ENCODE measurements around the gene PSMB5. TPM values are rescaled to one million over a fixed set of nuclear protein-coding genes. Genes with fewer than 3 reads are reported as not detected.

The PSMB5 gene
- total and polyA plus RNA-seq, 9 of the 15 experiments (the other 6 are each of a cell fraction or from before 2014, with no cell fraction given): 198 to 1,870 (median 269) TPM

DNA sequence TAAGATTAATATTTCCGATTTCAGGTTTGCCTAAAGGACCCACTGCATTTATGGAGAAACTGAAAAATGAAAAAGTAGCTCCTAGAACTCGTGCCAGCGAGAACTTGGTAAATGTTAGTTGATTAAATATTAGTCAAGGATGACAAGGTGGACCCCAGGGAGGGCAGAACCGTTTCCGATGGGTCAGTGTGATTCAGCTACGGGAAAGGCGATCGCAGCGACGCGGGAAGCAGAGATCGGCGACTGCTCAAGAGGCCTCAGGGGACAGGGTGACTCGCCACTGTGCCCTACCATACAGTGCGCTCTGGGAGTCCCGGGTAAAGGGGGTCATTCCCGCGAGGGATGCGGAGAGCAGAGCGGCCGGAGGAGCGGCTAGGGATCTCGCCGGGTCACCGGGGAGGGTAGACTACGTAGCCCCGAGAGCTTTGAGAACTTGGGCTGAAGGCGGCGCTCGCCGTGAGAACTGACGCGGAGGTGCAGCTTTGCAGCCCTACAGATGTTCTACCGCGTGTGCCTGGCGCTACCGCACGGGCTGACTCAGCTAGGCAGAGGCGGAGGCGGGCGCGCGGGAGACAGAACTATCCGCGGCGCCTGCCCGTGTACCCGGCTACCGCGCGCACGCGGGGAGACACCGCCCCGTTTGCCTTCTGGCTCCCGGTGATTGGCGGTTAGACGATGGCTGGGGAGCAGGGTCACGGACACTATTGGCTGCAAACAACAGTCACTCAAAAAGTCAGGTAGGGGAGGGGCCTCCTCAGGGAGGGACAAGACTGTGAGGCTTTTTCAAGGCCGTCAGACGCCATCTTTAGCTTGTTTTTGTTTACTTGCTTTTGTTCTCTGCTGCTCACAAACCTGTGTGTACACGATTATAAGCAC is 27.9 kb downstream of the PSMB5 start (continued):
- TF ChIP-seq ZNF165 (CRISPR knock-in tag; IDR thresholded peaks at IDR 0.05; ENCODE audit: borderline replicate concordance) (no peak), MXI1 (IDR thresholded peaks at IDR 0.05; ENCODE audit: low read depth, low read length) (peak; percentile 34; the same call in 1 of the 2 replicates), PRPF4 (IDR thresholded peaks at IDR 0.05; ENCODE audit: insufficient read depth, low read depth, low read length, poor library complexity, severe bottlenecking) (no peak), DMBX1 (CRISPR knock-in tag; IDR thresholded peaks at IDR 0.05; ENCODE audit: borderline replicate concordance) (peak; percentile 20; the same call in 1 of the 2 replicates), KLF10 (CRISPR knock-in tag; IDR thresholded peaks at IDR 0.05) (no peak), ZNF280A (IDR thresholded peaks at IDR 0.05; ENCODE audit: low read depth, partially characterized antibody) (no peak), ZNF431 (CRISPR knock-in tag; IDR thresholded peaks at IDR 0.05) (peak; percentile 85), NUFIP1 (IDR thresholded peaks at IDR 0.05; ENCODE audit: partially characterized antibody) (no peak), FOS (IDR thresholded peaks at IDR 0.05; ENCODE audit: extremely low read depth, insufficient read length) (peak; percentile 95), CEBPG (CRISPR knock-in tag; IDR thresholded peaks at IDR 0.05) (no peak), CEBPG (tag; conservative IDR thresholded peaks at IDR 0.05 in 1 of 2, IDR thresholded peaks at IDR 0.05 in 1 of 2) (no peak), LCOR (CRISPR knock-in tag; IDR thresholded peaks at IDR 0.05) (peak; percentile 85; the same call in 1 of the 2 replicates), ZNF644 (tag; IDR thresholded peaks at IDR 0.05; ENCODE audit: low read depth) (0 out of 2 replicates have a peak, but pooled peaks have one; percentile 46), ZNF518B (CRISPR knock-in tag; IDR thresholded peaks at IDR 0.05) (no peak), ZNF77 (CRISPR knock-in tag; IDR thresholded peaks at IDR 0.05) (no peak), SPI1 (IDR thresholded peaks at IDR 0.05; ENCODE audit: borderline replicate concordance, low read depth, low read length) (no peak), PHF21A (IDR thresholded peaks at IDR 0.05; ENCODE audit: borderline replicate concordance, low read depth) (no peak), ZNF717 (CRISPR knock-in tag; IDR thresholded peaks at IDR 0.05) (no peak), KDM5B (IDR thresholded peaks at IDR 0.05; ENCODE audit: insufficient replicate concordance, low read depth, low read length) (peak; percentile 91), NR1H2 (CRISPR knock-in tag; IDR thresholded peaks at IDR 0.05) (no peak), CHD2 (IDR thresholded peaks at IDR 0.05; ENCODE audit: low read depth, low read length) (peak; percentile 77), XRCC5 (IDR thresholded peaks at IDR 0.05; ENCODE audit: low read depth, low read length) (peak; percentile 38)
- TF ChIP-seq, protein P1, sequence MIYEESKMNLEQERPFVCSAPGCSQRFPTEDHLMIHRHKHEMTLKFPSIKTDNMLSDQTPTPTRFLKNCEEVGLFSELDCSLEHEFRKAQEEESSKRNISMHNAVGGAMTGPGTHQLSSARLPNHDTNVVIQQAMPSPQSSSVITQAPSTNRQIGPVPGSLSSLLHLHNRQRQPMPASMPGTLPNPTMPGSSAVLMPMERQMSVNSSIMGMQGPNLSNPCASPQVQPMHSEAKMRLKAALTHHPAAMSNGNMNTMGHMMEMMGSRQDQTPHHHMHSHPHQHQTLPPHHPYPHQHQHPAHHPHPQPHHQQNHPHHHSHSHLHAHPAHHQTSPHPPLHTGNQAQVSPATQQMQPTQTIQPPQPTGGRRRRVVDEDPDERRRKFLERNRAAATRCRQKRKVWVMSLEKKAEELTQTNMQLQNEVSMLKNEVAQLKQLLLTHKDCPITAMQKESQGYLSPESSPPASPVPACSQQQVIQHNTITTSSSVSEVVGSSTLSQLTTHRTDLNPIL (CRISPR knock-in tag; IDR thresholded peaks at IDR 0.05): no peak
